SKM-1 treated with dmso at 0.1 percent for 144 hours (cell line): ENCODE results near the gene PCGF3.
"Not testable (repeated sequence)": the region's sequence is repeated elsewhere in the genome, so short reads cannot be mapped to it uniquely, and the experiment has no call there.

Source experiments
- DNase-seq: peaks from one replicate; lab custom pipeline; 2025; ENCODE audit not compliant: unreplicated experiment; lab: John Stamatoyannopoulos, UW

The PCGF3 gene

GRCh38 chr4:667545-667925, 38.1 kb upstream of the PCGF3 start:
- no peak for DNase-seq

- not testable (repeated sequence) for DNase-seq
These were observed 37.4 kb upstream of the PCGF3 start for GRCh38 chr4:668219-668618.

- not testable (repeated sequence) for DNase-seq
These were observed 35.6 kb upstream of the PCGF3 start for GRCh38 chr4:669806-670559.

GRCh38 chr4:671769-672168, 33.9 kb upstream of the PCGF3 start:
- no peak for DNase-seq

- DNase-seq, result peak; percentile 21
These were observed 32.1 kb upstream of the PCGF3 start for GRCh38 chr4:673349-674091.

- peak; percentile 98 for DNase-seq
These were observed 31.2 kb upstream of the PCGF3 start, which contains the start of the genes ATP5ME and MYL5 for GRCh38 chr4:674172-675035. TSS of gene ATP5ME (minus strand) at chr4:674276. CDS start at chr4:674247, 29 bp downstream. TSS of gene MYL5 (plus strand) at chr4:674542. CDS start at chr4:678027, 3,485 bp downstream.

GRCh38 chr4:675036-675882, 30.4 kb upstream of the PCGF3 start:
- DNase-seq, result no peak

GRCh38 chr4:675980-676870, 29.4 kb upstream of the PCGF3 start:
- DNase-seq, result no peak

GRCh38 chr4:676871-677235, 28.8 kb upstream of the PCGF3 start:
- no peak for DNase-seq

GRCh38 chr4:677431-678293, 28.0 kb upstream of the PCGF3 start:
- DNase-seq, result no peak

- no peak for DNase-seq
These were observed 27.1 kb upstream of the PCGF3 start for GRCh38 chr4:678331-679103.

- no peak for DNase-seq
These were observed 26.5 kb upstream of the PCGF3 start for GRCh38 chr4:679104-679481.

- no peak for DNase-seq
These were observed 26.0 kb upstream of the PCGF3 start for GRCh38 chr4:679629-680028.

GRCh38 chr4:680091-680490, 25.5 kb upstream of the PCGF3 start:
- no peak for DNase-seq

GRCh38 chr4:680551-680927, 25.1 kb upstream of the PCGF3 start:
- no peak for DNase-seq

- DNase-seq, result no peak
These were observed 24.5 kb upstream of the PCGF3 start for GRCh38 chr4:680928-681645.

GRCh38 chr4:681736-682451, 23.7 kb upstream of the PCGF3 start:
- DNase-seq, result no peak
